Testis (tissue), 2 donors: ENCODE data around the gene TRIML1.

ENCODE experiments used
- CTCF ChIP-seq, 3 experiments: fragments of 450-650 bp in 2 of 3; fragments of 200-600 bp in 1 of 3; sonication (generic) in 1 of 3; IDR thresholded peaks; one replicate each; pipeline ENCODE4 v1.5.1; 2016 to 2019; ENCODE audit warnings: antibody characterized with exemption in 3 of 3, mild to moderate bottlenecking in 2 of 3, moderate library complexity in 1 of 3
- POLR2A ChIP-seq: fragments of 450-650 bp; IDR thresholded peaks from one replicate; pipeline ENCODE4 v1.6.1; 2017; ENCODE audit warnings: antibody characterized with exemption, mild to moderate bottlenecking, moderate library complexity

- TF ChIP-seq CTCF (IDR thresholded peaks at IDR 0.05): no peak
- TF ChIP-seq POLR2A: no peak
These were observed 31.1 kb upstream of the TRIML1 start for GRCh38 chr4:188107931-188108843.
